Small intestine (tissue), 7 donors: ENCODE data around the gene TRIM54. TPM values are rescaled to one million over a fixed set of nuclear protein-coding genes. Genes with fewer than 3 reads are reported as not detected.

Source experiments
- DNase-seq, 2 donors: peaks; one replicate each; pipeline versions ENCODE4 v3.0.0 to v3.0.0-alpha.2; 2013
- FAIRE-seq: peaks from 2 replicates; lab custom pipeline; 2012; peaks lifted over from hg19 to GRCh38; lab: Jason Lieb, UNC
- H3K27ac ChIP-seq, 3 donors: one replicate each; pipeline ENCODE4 v1.5.1; 2013; ENCODE audit warnings: low read length in 2 of 3, mild to moderate bottlenecking in 2 of 3, control low read depth in 1 of 3, inconsistent platforms in 1 of 3, low read depth in 1 of 3, moderate library complexity in 1 of 3
- H3K27me3 ChIP-seq, 3 donors: one replicate each; pipeline ENCODE4 v1.6.1; 2013; ENCODE audit warnings: low read length in 3 of 3, inconsistent platforms in 1 of 3; ENCODE audit not compliant: control insufficient read depth in 3 of 3, insufficient read depth in 3 of 3
- H3K36me3 ChIP-seq, 3 donors: one replicate each; pipeline ENCODE4 v1.6.1; 2013; ENCODE audit warnings: low read length in 3 of 3, inconsistent platforms in 1 of 3, low read depth in 1 of 3, mild to moderate bottlenecking in 1 of 3, moderate library complexity in 1 of 3; ENCODE audit not compliant: control insufficient read depth in 3 of 3, insufficient read depth in 2 of 3
- H3K4me1 ChIP-seq, 3 donors: one replicate each; pipeline ENCODE4 v1.6.1; 2013; ENCODE audit warnings: low read length in 2 of 3, inconsistent platforms in 1 of 3, low read depth in 1 of 3, mild to moderate bottlenecking in 1 of 3, moderate library complexity in 1 of 3; ENCODE audit not compliant: control insufficient read depth in 3 of 3, insufficient read depth in 2 of 3
- H3K4me3 ChIP-seq, 3 donors: one replicate each; pipeline ENCODE4 v1.5.1; 2013; ENCODE audit warnings: low read length in 3 of 3, control low read depth in 1 of 3, inconsistent platforms in 1 of 3, low read depth in 1 of 3, mild to moderate bottlenecking in 1 of 3, moderate library complexity in 1 of 3
- H3K9me3 ChIP-seq, 2 donors: one replicate each; pipeline ENCODE4 v1.6.1; 2013; ENCODE audit warnings: low read depth in 1 of 2, low read length in 1 of 2; ENCODE audit not compliant: control insufficient read depth in 2 of 2, insufficient read depth in 1 of 2
- WGBS, 3 donors: extraction: QIAGEN DNeasy Blood & Tissue Kit; methylation state at CpG; one replicate each; pipeline ENCODE4 v1.1.7; 2013; 5-methylcytosine and 5-hydroxymethylcytosine counted together
- polyA plus RNA-seq, 4 donors: library from polyadenylated mRNA; stranded (reverse) in 3 of 4; unstranded in 1 of 4; fragments of 200-250 nt in 3 of 4; fragments of 120-200 nt in 1 of 4; gene quantifications; one replicate each; pipeline versions ENCODE4 v1.2.1 to v1.2.3, GENCODE V29; 2013
- donor health status: healthy with polysubstance abuse.
- donor health status: control.
- donor health status: control.
- donor health status: Bipolar disorder and iron deficiency.
- donor health status: healthy.

Gene TRIM54
- polyA plus RNA-seq, 4 donors, result 0.31 to 5.4 (median 1.9) TPM

DNA sequence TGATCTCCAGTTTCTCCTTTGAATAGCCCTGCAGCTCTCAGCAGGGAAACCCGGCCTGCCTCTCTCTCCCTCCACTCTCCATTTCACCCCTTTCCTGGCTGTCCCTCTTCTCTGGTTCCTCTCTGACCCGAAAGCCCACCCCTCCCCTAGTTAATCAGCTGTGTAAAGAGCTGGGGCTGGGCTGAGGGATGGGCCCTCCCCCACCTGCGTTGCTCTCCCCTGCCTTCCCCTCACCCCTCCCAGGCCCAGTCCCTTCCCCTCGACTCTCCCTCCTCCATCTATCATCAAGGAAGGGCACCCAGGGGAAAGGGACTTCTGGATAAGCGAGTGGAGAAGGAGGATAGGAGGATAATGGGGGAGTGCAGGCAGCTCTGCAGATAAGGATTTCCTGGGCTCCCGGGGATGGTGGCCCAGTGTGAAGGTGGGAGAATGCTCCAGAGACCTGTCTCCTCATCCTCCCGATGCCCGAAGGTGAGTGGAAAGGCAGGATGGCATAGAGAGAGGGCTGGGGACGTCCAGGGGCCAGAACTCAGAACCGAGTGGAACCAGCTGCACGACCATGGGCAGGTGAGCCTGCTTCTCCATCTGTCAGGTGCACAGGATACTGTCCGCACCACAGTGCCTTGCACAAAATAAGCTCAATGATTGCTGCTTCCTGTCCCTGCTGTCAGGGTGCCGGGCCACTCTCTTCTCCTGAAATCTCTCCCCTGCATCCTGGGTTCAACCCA, 31.4 kb upstream of the TRIM54 start:
- Histone ChIP-seq H3K36me3 (no peaks in the 10 kb centered on the region), H3K27me3 (peaks cover 5 to 46% (median 5%) of the 10 kb centered on the region in 3 donors), H3K27ac (no peak overlapping the region), H3K4me1 (peaks cover 0 to 6% (median 0%) of the 10 kb centered on the region in 3 donors), H3K4me3 (no peak overlapping the region), H3K9me3 (no peaks in the 10 kb centered on the region)
- no peak for FAIRE-seq
- WGBS, 3 donors, result 53 to 57% (median 53%) methylated on average over 13 of the region's 13 CpGs
- DNase-seq, result no peak

DNA sequence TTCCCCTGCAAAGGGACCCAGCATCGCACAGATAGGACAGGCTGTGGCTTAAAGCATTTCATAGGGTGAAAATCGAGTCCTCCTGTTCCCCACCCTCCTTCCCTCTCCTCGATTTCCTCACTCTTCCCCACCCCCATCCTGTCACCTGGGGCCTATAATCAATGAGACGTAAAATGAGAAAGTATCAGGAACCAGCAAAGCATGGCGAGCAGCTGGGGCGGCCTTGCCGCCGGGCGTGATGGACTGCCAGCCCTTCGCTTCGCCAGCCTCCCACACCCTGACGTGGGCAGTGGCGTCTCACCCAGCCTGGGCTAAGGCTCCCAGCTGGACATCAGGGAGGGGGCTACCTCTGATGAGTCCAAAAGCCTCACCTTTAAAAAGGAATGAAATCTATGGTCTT, 30.5 kb upstream of the TRIM54 start:
- Histone ChIP-seq H3K4me3 (no peak overlapping the region), H3K9me3 (no peaks in the 10 kb centered on the region), H3K36me3 (no peaks in the 10 kb centered on the region), H3K27ac (no peak overlapping the region), H3K27me3 (peaks cover 5 to 56% (median 5%) of the 10 kb centered on the region in 3 donors), H3K4me1 (peaks cover 0 to 6% (median 0%) of the 10 kb centered on the region in 3 donors)
- DNase-seq (no peak), FAIRE-seq (no peak)
- 79 to 81% (median 80%) methylated on average over 13 of the region's 13 CpGs for WGBS, 3 donors

DNA sequence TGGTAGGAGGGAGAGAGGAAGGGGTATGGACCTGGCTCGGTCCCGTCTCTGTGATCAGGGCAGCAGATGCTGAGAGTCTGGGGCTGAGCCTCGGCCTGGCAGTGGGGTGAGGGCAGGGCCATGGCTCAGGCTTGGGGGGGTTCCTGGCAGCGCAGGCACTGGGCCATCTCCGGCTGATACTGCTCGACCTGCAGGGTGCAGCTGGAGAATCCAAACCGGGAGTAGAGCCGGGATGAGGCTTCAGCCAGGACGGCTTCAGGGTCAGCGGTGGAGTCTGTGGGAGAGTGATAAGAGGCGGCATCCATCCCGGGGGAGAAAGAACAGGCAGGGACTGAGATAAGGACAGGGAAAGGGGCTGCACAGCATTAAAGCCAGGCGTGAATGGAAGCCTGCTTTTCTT, 27.0 kb upstream of the TRIM54 start:
- 19 to 39% (median 23%) methylated on average over 13 of the region's 13 CpGs for WGBS, 3 donors
- Histone ChIP-seq H3K9me3 (no peaks in the 10 kb centered on the region), H3K27me3 (peaks cover 7 to 75% (median 9%) of the 10 kb centered on the region in 3 donors), H3K4me3 (no peak overlapping the region), H3K27ac (no peak overlapping the region), H3K36me3 (no peaks in the 10 kb centered on the region), H3K4me1 (peaks cover 0 to 5% (median 0%) of the 10 kb centered on the region in 3 donors)
- DNase-seq, result no peak
- FAIRE-seq, result no peak

DNA sequence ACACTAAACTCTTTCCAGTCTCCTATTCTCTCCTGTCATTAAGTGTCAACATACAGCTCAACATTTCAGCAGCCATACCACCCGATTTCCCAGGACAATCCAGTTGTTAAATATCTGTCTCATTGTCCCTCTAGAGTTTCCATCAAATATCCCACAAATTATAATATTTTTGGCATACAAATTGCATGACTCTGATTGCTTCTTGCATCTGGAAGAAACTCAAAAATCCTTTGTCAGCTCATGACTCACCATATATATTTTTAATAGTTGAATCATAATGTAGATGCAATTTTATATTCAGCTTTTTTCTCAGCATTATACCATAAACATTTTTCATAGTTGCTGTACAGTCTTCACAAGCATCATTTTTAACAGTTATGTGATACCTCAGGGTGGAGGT, 26.6 kb upstream of the TRIM54 start:
- peaks cover 8 to 75% (median 9%) of the 10 kb centered on the region in 3 donors for H3K27me3 ChIP-seq
- no peaks in the 10 kb centered on the region for H3K36me3 ChIP-seq
- H3K27ac ChIP-seq, result no peak overlapping the region
- no peak for FAIRE-seq
- peaks cover 0 to under 1% (median 0%) of the 10 kb centered on the region in 3 donors for H3K4me1 ChIP-seq
- no peak for DNase-seq
- no peak overlapping the region for H3K4me3 ChIP-seq
- H3K9me3 ChIP-seq, result no peaks in the 10 kb centered on the region
- WGBS, 3 donors, result 22 to 40% (median 31%) methylated on average over 1 of the region's 1 CpG

DNA sequence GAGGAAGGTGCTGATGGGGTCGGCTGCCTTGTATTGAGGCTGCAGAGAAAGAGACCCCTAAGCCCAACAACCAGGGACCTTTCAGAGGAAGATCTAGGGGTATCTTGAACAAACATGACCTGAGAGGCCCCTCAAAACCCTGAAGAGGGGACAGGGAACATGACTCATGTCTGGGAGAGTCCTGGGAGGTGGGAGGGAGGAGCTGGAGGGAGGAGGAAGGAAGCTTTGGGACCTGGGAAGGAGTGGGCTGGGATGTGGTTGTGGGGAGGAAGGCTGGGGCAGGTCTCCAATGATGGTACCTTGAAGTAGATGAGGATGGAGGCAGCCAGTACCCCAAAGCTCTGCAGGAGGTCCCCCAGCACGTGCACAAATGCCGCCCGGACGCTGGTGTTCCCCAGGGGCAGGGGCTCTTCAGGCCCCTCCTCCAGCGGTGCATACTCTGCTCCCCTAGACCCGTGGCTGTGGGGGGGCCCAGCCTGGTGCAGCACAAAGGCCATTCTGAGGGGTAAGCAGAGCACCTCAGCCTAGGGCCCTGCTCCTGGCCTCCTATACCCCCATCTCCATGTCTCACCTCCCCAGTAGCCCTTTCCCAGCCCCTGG, 25.3 kb upstream of the TRIM54 start:
- H3K27me3 ChIP-seq, result peaks cover 9 to 78% (median 20%) of the 10 kb centered on the region in 3 donors
- WGBS, 3 donors, result 73 to 82% (median 73%) methylated on average over 7 of the region's 7 CpGs

DNA sequence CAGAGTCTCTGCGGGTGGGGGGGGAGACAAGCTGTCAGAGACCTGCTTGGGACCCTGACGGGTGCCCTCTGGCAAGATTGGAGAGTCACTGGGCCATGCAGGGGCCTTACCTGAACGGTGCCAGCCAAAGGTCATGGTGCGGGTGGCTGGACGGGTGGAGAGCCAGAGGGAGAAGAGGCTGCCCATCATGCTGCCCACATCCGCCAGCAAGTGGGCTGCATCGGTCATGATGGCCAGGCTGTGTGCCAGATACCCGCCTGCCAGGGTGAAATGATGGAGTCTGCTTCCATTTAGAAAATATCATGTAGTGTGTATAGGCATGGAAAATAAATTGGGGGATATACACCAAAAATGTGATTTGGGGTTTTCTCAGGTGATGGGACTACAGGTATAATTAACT, 24.2 kb upstream of the TRIM54 start:
- Histone ChIP-seq H3K27me3 (peaks cover 9 to 86% (median 24%) of the 10 kb centered on the region in 3 donors), H3K4me3 (no peak overlapping the region), H3K36me3 (no peaks in the 10 kb centered on the region), H3K27ac (no peak overlapping the region), H3K4me1 (peaks cover 0 to under 1% (median 0%) of the 10 kb centered on the region in 3 donors), H3K9me3 (no peaks in the 10 kb centered on the region)
- WGBS, 3 donors, result 71 to 85% (median 78%) methylated on average over 8 of the region's 8 CpGs
- DNase-seq (no peak), FAIRE-seq (no peak)

More for the DNA sequence above, 25.3 kb upstream of the TRIM54 start:
- H3K4me1 ChIP-seq, result no peaks in the 10 kb centered on the region
- no peaks in the 10 kb centered on the region for H3K36me3 ChIP-seq
- H3K4me3 ChIP-seq, result no peak overlapping the region
- no peak for FAIRE-seq
- no peak overlapping the region for H3K27ac ChIP-seq
- no peak for DNase-seq
- no peaks in the 10 kb centered on the region for H3K9me3 ChIP-seq

DNA sequence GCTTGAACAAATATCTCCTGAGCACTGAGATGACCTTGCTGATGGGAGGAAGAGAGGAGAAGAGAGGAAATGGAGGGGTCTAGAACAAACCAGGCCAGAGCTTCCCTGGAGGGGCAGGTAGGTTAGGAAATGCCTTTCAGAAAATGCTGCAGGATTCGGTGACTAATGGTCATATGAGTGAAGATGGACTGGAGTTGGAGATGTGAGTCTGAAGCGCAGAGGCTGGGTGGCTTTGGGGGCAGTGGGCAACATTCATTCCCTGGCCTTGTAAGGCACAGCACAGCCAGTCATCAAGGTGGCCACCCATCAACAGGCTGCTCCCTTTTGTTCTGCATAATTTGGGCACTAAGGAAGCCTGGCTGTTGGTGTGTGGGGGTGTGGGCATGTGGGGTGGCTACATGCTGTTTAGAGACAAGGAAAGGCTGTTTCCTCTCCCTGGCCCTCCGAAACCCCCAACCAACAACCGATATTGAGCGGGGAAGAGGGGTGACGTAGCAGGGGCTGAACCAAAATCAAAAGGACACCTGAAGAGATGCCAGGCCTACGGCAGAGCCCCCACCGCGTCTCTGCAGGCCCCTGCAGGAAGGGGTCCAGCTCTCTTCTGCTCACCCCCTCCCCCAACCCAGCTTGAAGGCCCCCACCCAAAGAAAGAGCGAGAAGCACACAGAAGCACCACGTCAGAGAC, 20.8 kb upstream of the TRIM54 start:
- Histone ChIP-seq H3K9me3 (no peaks in the 10 kb centered on the region), H3K36me3 (no peaks in the 10 kb centered on the region), H3K27me3 (peaks cover 19 to 94% (median 32%) of the 10 kb centered on the region in 3 donors), H3K4me3 (no peak overlapping the region), H3K27ac (no peak overlapping the region), H3K4me1 (peaks cover 2 to 12% (median 5%) of the 10 kb centered on the region in 3 donors)
- DNase-seq, result no peak
- FAIRE-seq, result no peak
- WGBS, 3 donors, result 44 to 49% (median 45%) methylated on average over 11 of the region's 11 CpGs

DNA sequence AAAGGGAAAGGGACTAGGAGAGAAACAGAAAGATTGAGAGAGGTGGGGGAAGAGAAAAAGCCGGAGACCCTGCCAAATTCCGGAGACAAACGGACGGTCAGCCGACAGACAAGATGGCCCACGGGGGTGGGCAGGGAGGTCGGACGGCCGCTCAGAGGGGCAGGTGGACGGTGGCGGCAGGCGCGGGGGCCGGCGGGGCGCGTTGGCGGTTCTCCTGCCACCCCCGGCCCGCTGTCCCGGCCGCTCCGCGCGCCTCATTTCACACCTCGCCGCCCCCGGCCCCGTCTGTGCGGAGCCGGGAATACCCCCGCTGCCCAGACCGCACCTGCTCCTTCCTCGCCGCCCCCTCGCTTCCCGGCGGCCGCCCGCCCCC, 20.3 kb upstream of the TRIM54 start:
- Histone ChIP-seq H3K4me3 (peak overlapping the region in 1 of 3 donors; percentile 54), H3K27ac (no peak overlapping the region), H3K27me3 (peaks cover 19 to 92% (median 32%) of the 10 kb centered on the region in 3 donors), H3K9me3 (no peaks in the 10 kb centered on the region), H3K4me1 (peaks cover 2 to 12% (median 5%) of the 10 kb centered on the region in 3 donors), H3K36me3 (no peaks in the 10 kb centered on the region)
- DNase-seq (no peak), FAIRE-seq (no peak)
- 1 to 8% (median 3%) methylated on average over 5 to 40 of the region's 40 CpGs for WGBS, 3 donors
